Fibroblast of peridontal ligament (primary cell): ENCODE data around the gene ATP1A2.

ENCODE experiments used
- DNase-seq: peaks from one replicate; pipeline ENCODE4 v3.0.0-alpha.2; 2010; ENCODE audit errors: extremely low read depth

Gene ATP1A2

DNA sequence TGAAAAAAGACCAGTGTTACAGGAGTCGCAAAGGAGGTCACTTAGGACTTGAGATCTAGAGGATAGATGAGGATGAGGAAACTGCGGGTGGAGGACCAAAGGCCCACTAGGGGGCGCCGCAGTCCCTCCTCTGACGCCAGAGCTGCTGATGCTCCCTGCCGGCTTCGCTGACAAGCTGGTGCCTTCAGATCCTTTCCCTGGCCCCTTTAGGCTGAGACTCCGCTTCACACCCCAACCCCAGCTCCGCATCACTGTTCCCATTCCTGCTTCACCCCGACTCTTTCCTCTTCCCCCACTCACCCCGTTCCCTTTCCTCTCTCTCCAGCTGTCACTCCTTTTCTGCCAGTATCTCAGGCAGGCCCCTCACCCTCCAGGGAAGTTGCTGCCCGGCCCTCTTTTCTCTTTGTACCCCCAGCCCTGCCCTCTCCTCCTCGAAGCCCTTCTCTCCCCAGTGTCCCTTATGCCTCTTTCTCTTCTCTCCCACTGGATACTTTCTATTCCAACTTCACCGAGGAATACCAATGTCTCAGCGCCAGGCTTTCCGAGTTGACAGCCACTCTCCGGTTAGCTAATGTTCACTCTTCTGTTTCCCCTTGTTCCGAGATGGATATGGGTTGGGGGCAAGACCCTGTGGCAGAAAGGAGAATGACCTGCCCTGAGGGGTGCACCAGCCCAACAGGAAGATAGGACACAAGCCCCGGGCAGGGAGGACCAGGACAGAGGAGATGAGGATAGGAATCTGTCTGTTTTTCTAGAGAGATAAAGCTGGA is 29.7 kb upstream of the ATP1A2 start:
- peak; percentile 64 for DNase-seq

DNA sequence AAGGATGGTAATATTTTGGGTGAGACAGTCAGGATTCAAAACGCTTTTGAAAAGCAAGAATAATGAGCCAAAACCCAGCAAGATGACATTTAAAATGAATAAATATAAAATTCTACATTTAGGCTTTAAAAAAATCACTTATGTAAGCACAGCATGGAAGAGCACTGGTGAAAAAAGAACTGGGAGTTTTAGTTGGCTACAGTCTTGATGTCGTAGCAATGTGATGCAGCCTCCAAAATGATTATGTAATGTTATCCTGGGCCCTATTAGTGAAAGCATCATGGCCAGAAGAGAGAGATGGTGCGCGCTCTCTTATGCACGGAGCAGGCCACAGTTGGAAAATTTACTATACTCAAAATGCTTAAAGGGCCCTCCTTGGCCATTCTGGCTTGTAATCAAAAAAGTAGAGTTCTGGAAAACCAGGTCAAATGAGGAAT is 29.1 kb upstream of the ATP1A2 start:
- peak; percentile 14 for DNase-seq

GRCh38 chr1:160087118-160087662 is 28.4 kb upstream of the ATP1A2 start:
- no peak for DNase-seq

- DNase-seq, result no peak
Measured at GRCh38 chr1:160089883-160090282, 25.7 kb upstream of the ATP1A2 start.

- no peak for DNase-seq
Measured at GRCh38 chr1:160090760-160091159, 24.8 kb upstream of the ATP1A2 start.

- DNase-seq, result no peak
Measured at GRCh38 chr1:160091666-160092223, 23.8 kb upstream of the ATP1A2 start.

DNA sequence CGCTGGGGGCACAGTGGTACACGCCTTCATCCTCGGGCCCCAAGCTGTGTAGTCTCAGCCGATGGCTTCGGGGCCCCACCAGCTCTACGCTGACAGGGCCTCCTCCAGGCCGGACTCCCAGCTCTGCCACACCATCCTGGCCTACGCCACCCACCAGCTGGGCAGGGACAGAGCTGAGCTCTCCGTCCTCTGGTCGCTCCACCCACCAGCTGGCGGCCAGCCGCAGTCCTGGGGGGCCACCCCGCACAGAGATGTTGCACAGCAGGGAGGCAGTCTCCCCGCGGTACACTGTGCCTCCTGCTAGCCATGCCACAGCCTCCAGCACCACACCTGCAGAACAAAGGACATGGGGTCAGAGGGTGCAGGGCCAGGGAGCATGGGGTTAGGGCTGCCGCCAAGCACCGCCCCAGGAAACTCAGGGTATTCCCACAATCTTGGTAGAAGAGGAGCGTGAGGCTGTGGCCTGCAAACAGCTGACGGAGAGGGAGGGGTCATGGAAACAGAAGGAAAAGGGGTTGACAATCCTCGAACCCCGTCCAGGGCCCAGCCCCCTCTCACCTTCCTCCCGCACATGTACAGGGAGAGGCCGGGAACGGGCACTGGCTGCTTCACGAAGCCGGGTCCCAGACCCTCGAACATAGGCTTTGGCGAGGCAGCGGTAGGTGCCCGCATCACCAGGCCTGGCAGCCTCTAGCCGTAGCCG is 23.0 kb upstream of the ATP1A2 start:
- DNase-seq, result no peak

GRCh38 chr1:160093069-160093395 is 22.5 kb upstream of the ATP1A2 start:
- DNase-seq, result no peak

GRCh38 chr1:160093624-160094290 is 21.8 kb upstream of the ATP1A2 start:
- DNase-seq, result no peak

DNA sequence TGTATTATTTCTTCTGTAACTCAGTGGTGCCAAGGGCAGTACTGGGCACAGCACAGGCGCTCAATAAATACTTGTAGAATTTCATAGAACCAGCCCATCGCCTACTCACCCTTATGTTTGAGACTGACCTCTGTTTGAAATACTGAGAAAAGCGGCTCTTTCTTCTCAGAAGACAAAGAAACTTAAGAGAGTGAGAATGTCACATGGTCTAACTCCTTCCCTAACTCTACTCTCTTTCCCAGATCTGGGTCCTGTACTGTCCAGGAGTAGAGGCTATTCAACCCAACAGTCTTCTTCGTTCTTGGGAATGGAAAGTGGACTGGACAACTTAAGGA is 21.3 kb upstream of the ATP1A2 start:
- no peak for DNase-seq

DNA sequence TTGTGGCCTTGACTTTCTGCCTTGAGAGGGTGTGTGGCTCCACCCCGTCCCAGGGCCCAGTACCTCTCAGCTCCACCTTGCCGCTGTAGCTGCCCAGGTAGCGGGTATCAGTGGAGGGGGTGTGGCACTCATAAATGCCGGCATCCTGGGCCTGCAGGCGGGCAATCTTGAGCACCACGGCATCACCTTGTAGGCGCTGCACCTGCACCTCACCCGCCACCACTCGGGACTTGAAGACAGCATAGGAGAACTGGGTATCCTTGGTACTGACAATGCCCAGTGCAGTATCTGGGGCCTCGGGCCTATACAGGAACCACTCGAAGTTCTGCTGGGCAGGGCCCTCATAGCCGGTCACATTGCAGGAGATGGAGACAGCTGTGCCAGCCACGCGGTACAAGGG is 20.8 kb upstream of the ATP1A2 start:
- no peak for DNase-seq

GRCh38 chr1:160095382-160096105 is 20.0 kb upstream of the ATP1A2 start:
- no peak for DNase-seq

- DNase-seq, result peak; percentile 29
Measured at GRCh38 chr1:160096274-160097116, 19.1 kb upstream of the ATP1A2 start.

GRCh38 chr1:160097151-160097910 is 18.2 kb upstream of the ATP1A2 start:
- DNase-seq, result no peak

GRCh38 chr1:160097911-160098851 is 17.4 kb upstream of the ATP1A2 start, which contains the start of gene IGSF8:
Gene IGSF8, minus strand, starts transcription at chr1:160098619. Its CDS starts 147 bp downstream, at chr1:160098472.
- peak; percentile 62 for DNase-seq

- DNase-seq, result peak; percentile 87
Measured at GRCh38 chr1:160098852-160099561, 16.6 kb upstream of the ATP1A2 start.

DNA sequence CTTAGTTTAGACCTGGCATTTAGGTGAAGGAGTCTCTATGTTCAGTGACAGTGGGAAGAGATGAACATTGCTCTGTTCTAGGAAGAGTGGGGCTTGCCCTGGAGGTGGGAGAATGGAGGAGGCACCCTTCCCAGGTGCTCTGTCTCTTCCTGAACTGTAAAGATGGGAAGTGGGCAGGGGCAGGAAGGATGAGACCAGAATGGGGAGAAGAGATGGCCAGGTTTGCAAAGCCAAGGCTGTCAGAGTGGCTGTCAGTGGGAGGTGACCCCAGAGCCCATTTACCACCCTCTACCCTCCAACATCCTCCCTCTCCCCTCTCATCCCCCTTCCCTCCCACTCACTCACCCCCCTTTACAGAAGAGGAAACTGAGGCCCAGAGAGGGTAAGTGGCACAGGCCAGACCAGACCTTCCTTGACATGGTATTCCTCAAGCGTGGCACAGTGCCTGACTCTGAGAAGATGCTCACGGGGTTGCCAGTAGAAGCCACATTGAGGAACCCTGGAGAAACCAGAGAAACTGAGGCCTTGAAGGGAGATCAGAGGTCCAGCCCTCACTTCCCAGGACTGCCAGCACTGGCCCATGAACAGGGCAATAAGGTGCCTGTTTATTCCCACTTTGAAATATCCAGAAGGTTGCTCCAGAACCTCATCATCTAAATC is 15.7 kb upstream of the ATP1A2 start:
- no peak for DNase-seq
